ENCODE measurements around the gene CXorf51B. TPM values are rescaled to one million over a fixed set of nuclear protein-coding genes. Genes with fewer than 3 reads are reported as not detected.
"Not testable (repeated sequence)": the region's sequence is repeated elsewhere in the genome, so short reads cannot be mapped to it uniquely, and the experiment has no call there.

The CXorf51B gene
- not detected for total RNA-seq
- total RNA-seq, result 0 reads per million in 2 donors

DNA sequence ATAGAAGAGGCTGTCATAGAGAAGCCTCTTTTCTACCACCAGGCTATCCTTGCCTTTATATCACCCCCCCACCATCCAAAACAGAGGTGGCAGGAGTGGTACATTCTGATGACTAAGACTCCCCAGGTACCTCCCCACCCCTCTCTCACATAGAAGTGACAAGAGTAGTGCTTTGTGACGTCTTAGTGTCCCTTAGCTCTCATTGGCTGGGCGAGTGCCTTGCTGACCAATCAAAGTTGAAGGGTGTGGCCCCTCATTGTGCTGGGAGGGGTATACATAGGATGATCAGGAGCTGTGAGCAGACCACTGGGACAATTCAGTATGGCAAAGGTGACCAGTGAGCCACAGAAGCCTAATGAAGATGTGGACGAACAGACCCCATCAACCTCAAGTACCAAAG, at the start of gene CXorf51B:
Gene CXorf51B, plus strand, starts transcription at position 301 of the 400 bp plus-strand sequence. Its CDS starts 21 bp downstream, at position 322.
- not testable (repeated sequence) for H3K36me3 Mint-ChIP-seq (ENCODE audit: low read depth); H3K27ac Mint-ChIP-seq; DNase-seq; H3K27me3 Mint-ChIP-seq; ATAC-seq; H3K4me3 Mint-ChIP-seq; H3K9me3 ChIP-seq (ENCODE audit: control insufficient read depth, low read length, poor library complexity, severe bottlenecking); H3K4me1 Mint-ChIP-seq

DNA sequence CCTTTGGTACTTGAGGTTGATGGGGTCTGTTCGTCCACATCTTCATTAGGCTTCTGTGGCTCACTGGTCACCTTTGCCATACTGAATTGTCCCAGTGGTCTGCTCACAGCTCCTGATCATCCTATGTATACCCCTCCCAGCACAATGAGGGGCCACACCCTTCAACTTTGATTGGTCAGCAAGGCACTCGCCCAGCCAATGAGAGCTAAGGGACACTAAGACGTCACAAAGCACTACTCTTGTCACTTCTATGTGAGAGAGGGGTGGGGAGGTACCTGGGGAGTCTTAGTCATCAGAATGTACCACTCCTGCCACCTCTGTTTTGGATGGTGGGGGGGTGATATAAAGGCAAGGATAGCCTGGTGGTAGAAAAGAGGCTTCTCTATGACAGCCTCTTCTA, 5.1 kb downstream of the CXorf51B start, which contains the start of gene CXorf51A:
Gene CXorf51A, minus strand, starts transcription at position 101 of the 400 bp plus-strand sequence. Its CDS starts 21 bp downstream, at position 80.
- H3K9me3 ChIP-seq (ENCODE audit: control insufficient read depth, low read length, poor library complexity, severe bottlenecking); DNase-seq; H3K27ac Mint-ChIP-seq; H3K4me3 Mint-ChIP-seq; H3K36me3 Mint-ChIP-seq (ENCODE audit: low read depth); ATAC-seq; H3K4me1 Mint-ChIP-seq; H3K27me3 Mint-ChIP-seq: not testable (repeated sequence)

DNA sequence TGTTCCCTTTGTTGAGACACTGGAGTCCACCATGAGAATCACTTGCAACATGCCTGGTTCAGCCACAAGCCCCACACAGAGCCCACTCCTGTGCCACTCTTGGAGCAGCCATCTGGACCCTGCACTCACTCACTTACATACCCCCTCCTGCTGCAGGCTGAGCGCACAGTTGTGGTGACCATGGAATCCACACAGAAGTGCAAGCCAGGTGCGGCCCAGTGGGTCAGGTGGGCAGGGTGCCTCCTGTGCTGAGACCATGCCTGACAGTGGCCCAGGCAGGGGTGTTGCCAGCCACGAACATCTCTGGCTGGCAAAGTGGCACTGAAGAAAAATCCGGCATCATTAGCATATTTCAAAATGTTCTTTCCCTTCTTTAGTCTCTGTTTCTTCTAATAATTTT, 22.4 kb downstream of the CXorf51B start:
- no peak for ATAC-seq
- DNase-seq, result no peak
- H3K27me3 Mint-ChIP-seq, result no peaks in the 10 kb centered on the region
- H3K27ac Mint-ChIP-seq, result no peak overlapping the region
- no peaks in the 10 kb centered on the region for H3K4me1 Mint-ChIP-seq
- no peaks in the 10 kb centered on the region for H3K36me3 Mint-ChIP-seq (ENCODE audit: low read depth)
- H3K9me3 ChIP-seq (ENCODE audit: control insufficient read depth, low read length, poor library complexity, severe bottlenecking), result no peaks in the 10 kb centered on the region
- no peak overlapping the region for H3K4me3 Mint-ChIP-seq

DNA sequence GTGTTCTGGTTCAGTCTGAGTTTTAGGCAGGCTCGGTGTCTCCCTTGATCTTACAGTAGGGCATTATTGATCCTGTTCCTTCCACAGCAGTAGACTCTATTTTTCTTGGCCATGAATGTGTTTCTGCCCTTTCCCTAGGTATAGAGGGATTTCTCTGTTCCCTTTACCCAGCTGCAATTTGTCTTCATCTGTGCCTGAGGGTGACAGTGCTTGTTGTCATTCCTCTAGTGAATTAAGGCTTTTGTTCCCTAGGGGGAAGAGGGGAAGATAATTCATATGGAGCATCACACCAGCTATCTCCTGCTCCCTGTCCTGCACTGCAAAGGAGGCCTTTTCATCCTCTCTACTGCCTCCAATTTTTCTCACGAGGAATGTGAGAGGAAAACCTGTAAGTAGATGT, 44.7 kb downstream of the CXorf51B start:
- no peaks in the 10 kb centered on the region for H3K9me3 ChIP-seq (ENCODE audit: control insufficient read depth, low read length, poor library complexity, severe bottlenecking)
- Mint-ChIP-seq H3K36me3 (ENCODE audit: low read depth) (no peaks in the 10 kb centered on the region), H3K4me3 (no peak overlapping the region), H3K27ac (no peak overlapping the region), H3K27me3 (no peaks in the 10 kb centered on the region), H3K4me1 (no peaks in the 10 kb centered on the region)
- DNase-seq (no peak), ATAC-seq (no peak)

Other genes with a start within 250 kb of the CXorf51B start
- not detected for gene CXorf51A, start 5.0 kb downstream of the CXorf51B start, total RNA-seq